H9 (cell line): ENCODE measurements around the gene ADTRP. TPM values are rescaled to one million over a fixed set of nuclear protein-coding genes. Genes with fewer than 3 reads are reported as not detected.

Experiments used
- DNase-seq: peaks from one replicate; pipeline ENCODE4 v3.0.0-alpha.2; 2017
- H2AFZ ChIP-seq: one replicate; pipeline ENCODE4 v1.6.1; 2013; ENCODE audit warnings: mild to moderate bottlenecking, low read length, control low read depth, moderate library complexity
- H2AK5ac ChIP-seq: 2 replicates; pipeline ENCODE4 v1.6.1; 2013; ENCODE audit warnings: low read length, control low read depth, mixed read lengths; ENCODE audit not compliant: insufficient read length
- H2BK120ac ChIP-seq: one replicate; pipeline ENCODE4 v1.6.1; 2013; ENCODE audit warnings: low read depth, mild to moderate bottlenecking, low read length, control low read depth, inconsistent platforms; ENCODE audit not compliant: poor library complexity, severe bottlenecking
- H2BK12ac ChIP-seq: 2 replicates; pipeline ENCODE4 v1.6.1; 2013; ENCODE audit warnings: low read length, control low read depth, mixed read lengths, low read depth; ENCODE audit not compliant: insufficient read length
- H2BK15ac ChIP-seq: 2 replicates; pipeline ENCODE4 v1.6.1; 2013; ENCODE audit warnings: low read depth, low read length, control low read depth
- H2BK20ac ChIP-seq: one replicate; pipeline ENCODE4 v1.6.1; 2013; ENCODE audit warnings: low read depth, mild to moderate bottlenecking, low read length, control low read depth, inconsistent platforms; ENCODE audit not compliant: poor library complexity, severe bottlenecking
- H2BK5ac ChIP-seq: 2 replicates; pipeline ENCODE4 v1.6.1; 2013; ENCODE audit warnings: low read length, control low read depth, mixed read lengths; ENCODE audit not compliant: insufficient read length
- H3K14ac ChIP-seq: 2 replicates; pipeline ENCODE4 v1.6.1; 2013; ENCODE audit warnings: low read length, control low read depth; ENCODE audit not compliant: insufficient read depth
- H3K18ac ChIP-seq: 2 replicates; pipeline ENCODE4 v1.6.1; 2013; ENCODE audit warnings: low read depth, mild to moderate bottlenecking, mixed read lengths, low read length, control low read depth; ENCODE audit not compliant: insufficient read length
- H3K23ac ChIP-seq: 2 replicates; pipeline ENCODE4 v1.6.1; 2013; ENCODE audit warnings: low read length, control low read depth, mixed read lengths, low read depth; ENCODE audit not compliant: insufficient read length
- H3K23me2 ChIP-seq: 2 replicates; pipeline ENCODE4 v1.6.1; 2013; ENCODE audit warnings: low read depth, mild to moderate bottlenecking, mixed read lengths, low read length, control low read depth; ENCODE audit not compliant: insufficient read length, poor library complexity, severe bottlenecking
- H3K27ac ChIP-seq: 2 replicates; pipeline ENCODE4 v1.5.1; 2013; ENCODE audit warnings: low read length, control low read depth, mixed read lengths, low read depth; ENCODE audit not compliant: insufficient read length
- H3K27me3 ChIP-seq: 2 replicates; pipeline ENCODE4 v1.6.1; 2013; ENCODE audit warnings: low read length, control low read depth, inconsistent platforms; ENCODE audit not compliant: insufficient read depth
- H3K4ac ChIP-seq: 2 replicates; pipeline ENCODE4 v1.6.1; 2013; ENCODE audit warnings: low read depth, mild to moderate bottlenecking, control low read depth, inconsistent platforms, low read length, moderate library complexity
- H3K4me1 ChIP-seq: 2 replicates; pipeline ENCODE4 v1.6.1; 2013; ENCODE audit warnings: low read length, control low read depth, inconsistent platforms; ENCODE audit not compliant: insufficient read depth
- H3K4me2 ChIP-seq: 2 replicates; pipeline ENCODE4 v1.6.1; 2013; ENCODE audit warnings: low read length, control low read depth, mixed read lengths; ENCODE audit not compliant: insufficient read length, insufficient read depth
- H3K56ac ChIP-seq: 2 replicates; pipeline ENCODE4 v1.6.1; 2013; ENCODE audit warnings: low read depth, mild to moderate bottlenecking, mixed read lengths, low read length, control low read depth; ENCODE audit not compliant: insufficient read length
- H3K79me1 ChIP-seq: 2 replicates; pipeline ENCODE4 v1.6.1; 2013; ENCODE audit warnings: low read depth, mild to moderate bottlenecking, moderate library complexity, low read length, control low read depth, inconsistent platforms; ENCODE audit not compliant: insufficient read depth, poor library complexity, severe bottlenecking
- H3K79me2 ChIP-seq: 2 replicates; pipeline ENCODE4 v1.6.1; 2013; ENCODE audit warnings: low read length, control low read depth, inconsistent platforms; ENCODE audit not compliant: insufficient read depth
- H3K9ac ChIP-seq: 2 replicates; pipeline ENCODE4 v1.6.1; 2013; ENCODE audit warnings: low read length, control low read depth, mixed read lengths; ENCODE audit not compliant: insufficient read length; ENCODE audit errors: extremely low read depth
- H3K9me3 ChIP-seq: one replicate; pipeline ENCODE4 v1.6.1; 2013; ENCODE audit warnings: low read depth, low read length, inconsistent platforms; ENCODE audit not compliant: control insufficient read depth
- H3T11ph ChIP-seq: one replicate; pipeline ENCODE4 v1.6.1; 2013; ENCODE audit warnings: mild to moderate bottlenecking, low read length, control low read depth, inconsistent platforms
- H4K20me1 ChIP-seq: one replicate; pipeline ENCODE4 v1.6.1; 2013; ENCODE audit not compliant: control insufficient read depth, insufficient read length, insufficient read depth
- H4K5ac ChIP-seq: 2 replicates; pipeline ENCODE4 v1.6.1; 2013; ENCODE audit warnings: low read depth, mild to moderate bottlenecking, mixed read lengths, low read length, control low read depth; ENCODE audit not compliant: insufficient read length
- H4K8ac ChIP-seq: replicated peaks from 2 replicates; pipeline ENCODE4 v1.6.1; 2013; ENCODE audit warnings: low read length, control low read depth, mixed read lengths, low read depth; ENCODE audit not compliant: insufficient read length
- H4K91ac ChIP-seq: 2 replicates; pipeline ENCODE4 v1.6.1; 2013; ENCODE audit warnings: low read depth, mild to moderate bottlenecking, moderate library complexity, mixed read lengths, low read length, control low read depth; ENCODE audit not compliant: insufficient read length
- H3K27ac Mint-ChIP-seq, 3 experiments: 2 replicates in 2 of 3; 3 replicates in 1 of 3; pipeline ENCODE4 v1.8.0; 2020 to 2021; ENCODE audit warnings: mixed read lengths in 3 of 3, mild to moderate bottlenecking in 1 of 3, moderate library complexity in 1 of 3
- H3K27me3 Mint-ChIP-seq: 2 replicates; pipeline ENCODE4 v1.8.0; 2021; ENCODE audit warnings: low read depth, mild to moderate bottlenecking, moderate library complexity, mixed read lengths
- H3K36me3 Mint-ChIP-seq, 3 experiments: 2 replicates in 2 of 3; 3 replicates in 1 of 3; pipeline ENCODE4 v1.8.0; 2020 to 2021; ENCODE audit warnings: low read depth in 3 of 3, mixed read lengths in 3 of 3; ENCODE audit not compliant: insufficient read depth in 1 of 3
- H3K4me1 Mint-ChIP-seq, 2 experiments: 2 replicates each; pipeline ENCODE4 v1.8.0; 2020; ENCODE audit warnings: mixed read lengths in 2 of 2
- H3K4me3 Mint-ChIP-seq, 2 experiments: 2 replicates in 1 of 2; 3 replicates in 1 of 2; pipeline ENCODE4 v1.8.0; 2020 to 2021; ENCODE audit warnings: mild to moderate bottlenecking in 2 of 2, mixed read lengths in 2 of 2, moderate library complexity in 1 of 2
- H3K9me3 Mint-ChIP-seq, 2 experiments: 2 replicates in 1 of 2; 3 replicates in 1 of 2; pipeline ENCODE4 v1.8.0; 2020; ENCODE audit warnings: mild to moderate bottlenecking in 2 of 2, mixed read lengths in 2 of 2, moderate library complexity in 1 of 2
- CTCF ChIP-seq: fragments of 200-600 bp; sonication (generic); conservative IDR thresholded peaks from 3 replicates; pipeline ENCODE4 v1.8.0; 2021; ENCODE audit warnings: antibody characterized with exemption, mild to moderate bottlenecking
- WGBS: extraction: QIAGEN DNeasy Blood & Tissue Kit; methylation state at CpG from one replicate; pipeline ENCODE4 v1.1.7; 2013; ENCODE audit warnings: missing lambda C conversion rate, low lambda C conversion rate, mixed read lengths; ENCODE audit not compliant: insufficient read length; ENCODE audit errors: extremely low coverage; 5-methylcytosine and 5-hydroxymethylcytosine counted together
- total RNA-seq: library from RNA; stranded (reverse); gene quantifications from 2 replicates; pipeline ENCODE4 v1.2.1, GENCODE V29; 2021

Gene ADTRP
- total RNA-seq, 1 experiment from 2014 or later, result not detected

- Histone ChIP-seq H2BK15ac (no peak overlapping the region), H3K79me1 (no peaks in the 10 kb centered on the region), H2BK5ac (no peak overlapping the region), H2BK12ac (no peak overlapping the region), H2AFZ (no peak overlapping the region), H3K27me3 (no peaks in the 10 kb centered on the region), H4K20me1 (no peaks in the 10 kb centered on the region), H2BK20ac (no peak overlapping the region), H3K4ac (no peak overlapping the region), H3K79me2 (no peaks in the 10 kb centered on the region), H4K91ac (no peak overlapping the region), H3K23me2 (no peaks in the 10 kb centered on the region), H2AK5ac (no peak overlapping the region), H3K9me3 (no peaks in the 10 kb centered on the region), H3K23ac (no peak overlapping the region), H2BK120ac (no peak overlapping the region), H3T11ph (no peak overlapping the region), H3K9ac (no peak overlapping the region), H3K56ac (no peak overlapping the region), H4K8ac (no peak overlapping the region), H3K18ac (no peak overlapping the region), H3K14ac (no peak overlapping the region), H3K27ac (no peak overlapping the region), H3K4me2 (no peak overlapping the region), H4K5ac (no peak overlapping the region), H3K4me1 (no peaks in the 10 kb centered on the region)
- H3K9me3 Mint-ChIP-seq, result peaks cover 17 to 28% of the 10 kb centered on the region in 2 experiments
- H3K27me3 Mint-ChIP-seq, result no peaks in the 10 kb centered on the region
- no peak overlapping the region for H3K4me3 Mint-ChIP-seq
- H3K27ac Mint-ChIP-seq, result no peak overlapping the region
- H3K36me3 Mint-ChIP-seq, result peaks cover 7 to 21% (median 17%) of the 10 kb centered on the region in 3 experiments; a peak in 6 of 7 replicates
- TF ChIP-seq CTCF, result no peak
- H3K4me1 Mint-ChIP-seq, result no peaks in the 10 kb centered on the region; a peak in 1 of 4 replicates
- no peak for DNase-seq
- no CpG with 5 or more reads among the region's 4 CpGs for WGBS
These were observed 110.1 kb downstream of the ADTRP start for GRCh38 chr6:11668455-11668854.
